SK-N-SH treated with all-trans-retinoic acid at 6 μM for 48 hours (cell line): Measurements from ENCODE around the gene ABCA7.

Source experiments
- GLIS3 ChIP-seq: fragments of 250-450 bp; sonication (Bioruptor Pico); IDR thresholded peaks from 2 replicates; pipeline ENCODE4 v1.5.0; 2020; ENCODE audit warnings: mild to moderate bottlenecking, moderate library complexity
- ISL1 ChIP-seq: fragments of 250-450 bp; sonication (Bioruptor Pico); IDR thresholded peaks from 2 replicates; pipeline ENCODE4 v2.1.2; 2022; ENCODE audit warnings: mild to moderate bottlenecking, moderate library complexity
- RARB ChIP-seq: fragments of 250-450 bp; sonication (Bioruptor Pico); IDR thresholded peaks from 2 replicates; pipeline ENCODE4 v1.8.0; 2021; ENCODE audit warnings: mild to moderate bottlenecking, moderate library complexity
- ZFP3 ChIP-seq: fragments of 250-450 bp; sonication (Bioruptor Pico); IDR thresholded peaks from 2 replicates; pipeline ENCODE4 v1.5.0; 2020; ENCODE audit warnings: mild to moderate bottlenecking, moderate library complexity
- TF ChIP-seq, protein P1 (sequence below): fragments of 250-450 bp; sonication (Bioruptor Pico); IDR thresholded peaks from 2 replicates; pipeline ENCODE4 v1.8.0; 2020; ENCODE audit warnings: mild to moderate bottlenecking, moderate library complexity, borderline replicate concordance
- TF ChIP-seq, protein P2 (sequence below): fragments of 250-450 bp; sonication (Bioruptor Pico); IDR thresholded peaks from 2 replicates; pipeline ENCODE4 v1.8.0; 2021; ENCODE audit warnings: low read depth, mild to moderate bottlenecking, moderate library complexity, borderline replicate concordance
- TF ChIP-seq, protein P3 (sequence below): fragments of 250-450 bp; sonication (Bioruptor Pico); IDR thresholded peaks from 2 replicates; pipeline ENCODE4 v1.5.1; 2020; ENCODE audit warnings: low read depth, mild to moderate bottlenecking, moderate library complexity

DNA sequence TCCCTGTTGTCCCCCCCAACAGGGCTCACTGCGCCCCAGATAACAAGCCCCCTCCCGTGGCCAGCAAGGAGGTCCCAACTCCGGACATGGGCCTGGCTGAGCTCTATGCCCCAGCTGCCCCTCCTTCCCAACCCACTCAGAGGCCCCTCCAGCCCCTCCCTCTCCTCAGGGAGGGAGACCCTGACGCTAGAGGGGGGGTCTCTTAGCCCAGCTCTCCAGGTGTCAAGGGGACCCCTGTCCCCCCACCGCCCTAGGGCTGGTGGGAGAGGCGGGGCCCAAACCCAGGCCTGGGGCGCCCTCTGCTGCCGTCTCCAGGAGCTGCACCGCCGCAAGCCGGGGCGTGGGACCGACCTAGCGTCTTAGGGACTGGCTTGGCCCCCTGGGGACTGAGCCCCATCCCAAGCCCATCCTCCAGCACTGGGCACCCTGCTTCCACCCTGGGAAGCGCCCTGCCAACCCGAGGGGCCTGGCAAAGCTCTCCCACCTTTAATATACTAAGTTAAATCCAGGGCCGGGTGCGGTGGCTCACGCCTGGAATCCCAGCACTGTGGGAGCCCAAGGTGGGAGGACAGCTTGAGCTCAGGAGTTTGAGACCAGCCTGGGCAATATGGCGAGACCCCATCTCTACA lies 38.3 kb upstream of the ABCA7 start:
- TF ChIP-seq ZFP3 = no peak
- TF ChIP-seq, protein P1, sequence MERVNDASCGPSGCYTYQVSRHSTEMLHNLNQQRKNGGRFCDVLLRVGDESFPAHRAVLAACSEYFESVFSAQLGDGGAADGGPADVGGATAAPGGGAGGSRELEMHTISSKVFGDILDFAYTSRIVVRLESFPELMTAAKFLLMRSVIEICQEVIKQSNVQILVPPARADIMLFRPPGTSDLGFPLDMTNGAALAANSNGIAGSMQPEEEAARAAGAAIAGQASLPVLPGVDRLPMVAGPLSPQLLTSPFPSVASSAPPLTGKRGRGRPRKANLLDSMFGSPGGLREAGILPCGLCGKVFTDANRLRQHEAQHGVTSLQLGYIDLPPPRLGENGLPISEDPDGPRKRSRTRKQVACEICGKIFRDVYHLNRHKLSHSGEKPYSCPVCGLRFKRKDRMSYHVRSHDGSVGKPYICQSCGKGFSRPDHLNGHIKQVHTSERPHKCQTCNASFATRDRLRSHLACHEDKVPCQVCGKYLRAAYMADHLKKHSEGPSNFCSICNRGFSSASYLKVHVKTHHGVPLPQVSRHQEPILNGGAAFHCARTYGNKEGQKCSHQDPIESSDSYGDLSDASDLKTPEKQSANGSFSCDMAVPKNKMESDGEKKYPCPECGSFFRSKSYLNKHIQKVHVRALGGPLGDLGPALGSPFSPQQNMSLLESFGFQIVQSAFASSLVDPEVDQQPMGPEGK (CRISPR knock-in tag) = no peak
- TF ChIP-seq, protein P2, sequence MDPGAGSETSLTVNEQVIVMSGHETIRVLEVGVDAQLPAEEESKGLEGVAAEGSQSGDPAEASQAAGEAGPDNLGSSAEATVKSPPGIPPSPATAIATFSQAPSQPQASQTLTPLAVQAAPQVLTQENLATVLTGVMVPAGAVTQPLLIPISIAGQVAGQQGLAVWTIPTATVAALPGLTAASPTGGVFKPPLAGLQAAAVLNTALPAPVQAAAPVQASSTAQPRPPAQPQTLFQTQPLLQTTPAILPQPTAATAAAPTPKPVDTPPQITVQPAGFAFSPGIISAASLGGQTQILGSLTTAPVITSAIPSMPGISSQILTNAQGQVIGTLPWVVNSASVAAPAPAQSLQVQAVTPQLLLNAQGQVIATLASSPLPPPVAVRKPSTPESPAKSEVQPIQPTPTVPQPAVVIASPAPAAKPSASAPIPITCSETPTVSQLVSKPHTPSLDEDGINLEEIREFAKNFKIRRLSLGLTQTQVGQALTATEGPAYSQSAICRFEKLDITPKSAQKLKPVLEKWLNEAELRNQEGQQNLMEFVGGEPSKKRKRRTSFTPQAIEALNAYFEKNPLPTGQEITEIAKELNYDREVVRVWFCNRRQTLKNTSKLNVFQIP (CRISPR knock-in tag) = no peak
- no peak for TF ChIP-seq RARB (CRISPR knock-in tag)
- TF ChIP-seq, protein P3, sequence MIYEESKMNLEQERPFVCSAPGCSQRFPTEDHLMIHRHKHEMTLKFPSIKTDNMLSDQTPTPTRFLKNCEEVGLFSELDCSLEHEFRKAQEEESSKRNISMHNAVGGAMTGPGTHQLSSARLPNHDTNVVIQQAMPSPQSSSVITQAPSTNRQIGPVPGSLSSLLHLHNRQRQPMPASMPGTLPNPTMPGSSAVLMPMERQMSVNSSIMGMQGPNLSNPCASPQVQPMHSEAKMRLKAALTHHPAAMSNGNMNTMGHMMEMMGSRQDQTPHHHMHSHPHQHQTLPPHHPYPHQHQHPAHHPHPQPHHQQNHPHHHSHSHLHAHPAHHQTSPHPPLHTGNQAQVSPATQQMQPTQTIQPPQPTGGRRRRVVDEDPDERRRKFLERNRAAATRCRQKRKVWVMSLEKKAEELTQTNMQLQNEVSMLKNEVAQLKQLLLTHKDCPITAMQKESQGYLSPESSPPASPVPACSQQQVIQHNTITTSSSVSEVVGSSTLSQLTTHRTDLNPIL (CRISPR knock-in tag) = no peak
- no peak for TF ChIP-seq ISL1
- no peak for TF ChIP-seq GLIS3 (CRISPR knock-in tag)
